BJ (cell line): ENCODE results near the gene MAMSTR. TPM values are rescaled to one million over a fixed set of nuclear protein-coding genes. Genes with fewer than 3 reads are reported as not detected.

Experiments
- CTCF ChIA-PET: fragments of 350-600 bp; formaldehyde crosslinking; extraction: SDS; loops from one replicate; lab custom pipeline; 2021; ENCODE audit warnings: antibody characterized with exemption, inconsistent platforms; lab: Yijun Ruan, JAX
- POLR2A ChIA-PET: fragments of 300-600 bp; sonication (Branson Sonifier 250); formaldehyde crosslinking; extraction: SDS; loops from one replicate; lab custom pipeline; 2021; ENCODE audit warnings: antibody characterized with exemption; lab: Charles Lee
- DNase-seq: peaks from one replicate; pipeline ENCODE4 v3.0.0-alpha.2; 2011; ENCODE audit warnings: low read depth
- H3K27me3 ChIP-seq: 2 replicates; pipeline ENCODE4 v1.6.0; 2011; ENCODE audit warnings: low read length; ENCODE audit not compliant: control insufficient read depth, insufficient read depth
- H3K36me3 ChIP-seq: 2 replicates; pipeline ENCODE4 v1.5.1; 2011; ENCODE audit warnings: low read length; ENCODE audit not compliant: control insufficient read depth, insufficient read depth
- H3K4me3 ChIP-seq: 2 replicates; pipeline ENCODE4 v1.5.1; 2011; ENCODE audit warnings: low read depth, mild to moderate bottlenecking, control low read depth, low read length
- CTCF ChIP-seq: IDR thresholded peaks from 2 replicates; pipeline ENCODE4 v1.5.1; 2011; ENCODE audit warnings: low read depth, mild to moderate bottlenecking, control low read depth, inconsistent platforms, low read length, moderate library complexity; ENCODE audit not compliant: insufficient read depth
- polyA plus RNA-seq: library from polyadenylated mRNA; depleted of rRNA; stranded (reverse); fragments of >200 nt; gene quantifications from 2 replicates; pipeline ENCODE4 v1.2.3, GENCODE V29; 2011; rRNA removed

MAMSTR gene
- polyA plus RNA-seq, 1 experiment = 1.5 TPM

DNA sequence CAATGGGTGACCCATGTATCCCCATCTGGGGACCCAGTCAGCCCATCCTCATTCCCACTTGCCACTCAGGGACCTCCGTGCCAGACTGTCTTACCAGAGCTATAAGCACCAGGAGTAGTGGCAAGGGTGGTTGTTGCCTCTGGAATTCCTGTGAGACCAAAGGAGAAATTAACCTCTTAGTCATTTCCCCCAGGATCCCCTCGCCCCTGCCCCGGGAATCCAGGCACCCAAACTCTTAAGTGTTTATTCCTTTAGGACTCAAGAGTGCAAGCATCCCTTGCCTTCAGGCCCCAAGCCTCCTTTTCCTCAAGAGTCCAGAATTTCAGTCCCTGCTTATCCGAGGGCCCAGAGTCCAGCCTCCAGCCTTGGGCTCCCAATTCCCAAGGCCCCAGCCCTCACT is 55.9 kb downstream of the MAMSTR start:
- ChIA-PET POLR2A (no interaction called here), CTCF (interaction anchor here (1.7 kb wide), 1 partner anchor 11 kb away, joined by 6 read pairs; no protein-coding TSS in a partner anchor)
- peaks cover 1% of the 10 kb centered on the region; the same call in 1 of the 2 replicates for H3K27me3 ChIP-seq
- H3K36me3 ChIP-seq = no peaks in the 10 kb centered on the region
- no peak for DNase-seq
- H3K4me3 ChIP-seq = no peak overlapping the region
- TF ChIP-seq CTCF = no peak

Other genes starting within 250 kb of the MAMSTR start
- gene LMTK3, start 207.9 kb downstream of the MAMSTR start, polyA plus RNA-seq = 0.04 TPM in 1 of 2 replicates, not detected in the other
- gene SULT2B1, start 167.6 kb downstream of the MAMSTR start, polyA plus RNA-seq = 0.25 TPM in 1 of 2 replicates, not detected in the other
- gene SPACA4, start 113.0 kb downstream of the MAMSTR start, polyA plus RNA-seq = not detected in 2 replicates
- 0.16 TPM in 1 of 2 replicates, not detected in the other for gene FAM83E, start 104.6 kb downstream of the MAMSTR start, polyA plus RNA-seq
- gene RPL18, start 100.5 kb downstream of the MAMSTR start, polyA plus RNA-seq = 1,260 and 1,324 TPM in 2 replicates
- gene SPHK2, start 100.2 kb downstream of the MAMSTR start, polyA plus RNA-seq = 5.6 and 9.2 TPM in 2 replicates
- 4.3 and 5.3 TPM in 2 replicates for gene DBP, start 82.3 kb downstream of the MAMSTR start, polyA plus RNA-seq
- gene CA11, start 73.5 kb downstream of the MAMSTR start, polyA plus RNA-seq = 3.0 and 3.2 TPM in 2 replicates
- gene NTN5, start 46.7 kb downstream of the MAMSTR start, polyA plus RNA-seq = 0.10 and 0.11 TPM in 2 replicates
- not detected in 2 replicates for gene FUT2, start 23.8 kb downstream of the MAMSTR start, polyA plus RNA-seq
- gene RASIP1, start 20.9 kb upstream of the MAMSTR start, polyA plus RNA-seq = 0.76 and 1.1 TPM in 2 replicates
- gene IZUMO1, start 27.2 kb upstream of the MAMSTR start, polyA plus RNA-seq = not detected in 2 replicates
- gene FUT1, start 32.9 kb upstream of the MAMSTR start, polyA plus RNA-seq = 0.32 and 0.37 TPM in 2 replicates
- gene FGF21, start 35.8 kb upstream of the MAMSTR start, polyA plus RNA-seq = not detected in 2 replicates
- 32.1 and 52.2 TPM in 2 replicates for gene BCAT2, start 91.3 kb upstream of the MAMSTR start, polyA plus RNA-seq
- gene HSD17B14, start 116.8 kb upstream of the MAMSTR start, polyA plus RNA-seq = 7.4 and 7.6 TPM in 2 replicates
- 3.3 and 5.4 TPM in 2 replicates for gene PLEKHA4, start 148.9 kb upstream of the MAMSTR start, polyA plus RNA-seq
- gene PPP1R15A, start 152.7 kb upstream of the MAMSTR start, polyA plus RNA-seq = 24.7 and 43.0 TPM in 2 replicates
- 0.07 and 0.10 TPM in 2 replicates for gene TULP2, start 179.0 kb upstream of the MAMSTR start, polyA plus RNA-seq
- gene NUCB1, start 180.6 kb upstream of the MAMSTR start, polyA plus RNA-seq = 145 and 305 TPM in 2 replicates
- not detected in 2 replicates for gene DHDH, start 214.0 kb upstream of the MAMSTR start, polyA plus RNA-seq
- 141 and 159 TPM in 2 replicates for gene BAX, start 235.2 kb upstream of the MAMSTR start, polyA plus RNA-seq
- 2,664 and 3,340 TPM in 2 replicates for gene FTL, start 245.6 kb upstream of the MAMSTR start, polyA plus RNA-seq